Calu3 (cell line): ENCODE measurements around the gene ING1. TPM values are rescaled to one million over a fixed set of nuclear protein-coding genes. Genes with fewer than 3 reads are reported as not detected.

ENCODE experiments used
- BruUV-seq: library from RNA; stranded (reverse); fragments of 400-500 nt; replicated peaks from 2 replicates; lab custom pipeline; 2021; lab: Mats Ljungman, UMichigan
- CTCF ChIA-PET: fragments of 300-600 bp; sonication (Branson Sonifier 250); formaldehyde crosslinking; loops from one replicate; lab custom pipeline; 2022; ENCODE audit warnings: antibody characterized with exemption; lab: Charles Lee
- DNase-seq: peaks from one replicate; pipeline ENCODE4 v3.0.0; 2022
- H3K27ac Mint-ChIP-seq: one replicate; pipeline ENCODE4 v1.8.0; 2022; ENCODE audit warnings: mixed read lengths; ENCODE audit not compliant: unreplicated experiment
- H3K27me3 Mint-ChIP-seq: one replicate; pipeline ENCODE4 v1.8.0; 2022; ENCODE audit warnings: mixed read lengths; ENCODE audit not compliant: unreplicated experiment
- H3K36me3 Mint-ChIP-seq: one replicate; pipeline ENCODE4 v1.8.0; 2022; ENCODE audit warnings: mild to moderate bottlenecking, moderate library complexity, mixed read lengths; ENCODE audit not compliant: insufficient read depth, unreplicated experiment
- H3K4me1 Mint-ChIP-seq: one replicate; pipeline ENCODE4 v1.8.0; 2022; ENCODE audit warnings: mild to moderate bottlenecking, low read depth, mixed read lengths; ENCODE audit not compliant: unreplicated experiment
- H3K4me3 Mint-ChIP-seq: one replicate; pipeline ENCODE4 v1.8.0; 2022; ENCODE audit warnings: mild to moderate bottlenecking, low read depth, moderate library complexity, mixed read lengths; ENCODE audit not compliant: unreplicated experiment
- H3K9me3 Mint-ChIP-seq: one replicate; pipeline ENCODE4 v1.8.0; 2022; ENCODE audit warnings: low read depth, mixed read lengths; ENCODE audit not compliant: unreplicated experiment
- CTCF ChIP-seq: fragments of 200-600 bp; IDR thresholded peaks from one replicate; pipeline ENCODE4 v1.8.0; 2022; ENCODE audit warnings: antibody characterized with exemption; ENCODE audit not compliant: unreplicated experiment
- intact Hi-C: fragments of 100-400 bp; cut with micrococcal nuclease; formaldehyde crosslinking; loops from one replicate; pipeline ENCODE4 v1.10.0; 2022; ENCODE audit not compliant: unreplicated experiment
- total RNA-seq: library from RNA; stranded (reverse); gene quantifications from 2 replicates; pipeline ENCODE4 v1.2.3, GENCODE V29; 2022

ING1 gene
- total RNA-seq, 1 experiment from 2014 or later, result 8.4 TPM

- H3K27ac Mint-ChIP-seq, result no peak overlapping the region
- CTCF ChIA-PET, result no interaction called here
- no peaks in the 10 kb centered on the region for H3K36me3 Mint-ChIP-seq
- no peak for DNase-seq
- no peaks in the 10 kb centered on the region for H3K4me1 Mint-ChIP-seq
- no peaks in the 10 kb centered on the region for H3K9me3 Mint-ChIP-seq
- BruUV-seq, result no TSS peak
- TF ChIP-seq CTCF, result no peak
- no peak overlapping the region for H3K4me3 Mint-ChIP-seq
- intact Hi-C loops, result no loop called here
- no peaks in the 10 kb centered on the region for H3K27me3 Mint-ChIP-seq
Observed at GRCh38 chr13:110756219-110756631, 42.7 kb downstream of the ING1 start.

GRCh38 chr13:110757296-110757695 is 43.8 kb downstream of the ING1 start:
- BruUV-seq, result no TSS peak
- Mint-ChIP-seq H3K27ac (no peak overlapping the region), H3K27me3 (no peaks in the 10 kb centered on the region), H3K9me3 (no peaks in the 10 kb centered on the region), H3K4me1 (no peaks in the 10 kb centered on the region), H3K36me3 (no peaks in the 10 kb centered on the region), H3K4me3 (no peak overlapping the region)
- CTCF ChIA-PET, result no interaction called here
- TF ChIP-seq CTCF, result no peak
- intact Hi-C loops, result no loop called here
- DNase-seq, result no peak

- CTCF ChIA-PET, result no interaction called here
Observed at GRCh38 chr13:110758195-110758805, 44.8 kb downstream of the ING1 start.

GRCh38 chr13:110759710-110760109 is 46.2 kb downstream of the ING1 start:
- Mint-ChIP-seq H3K27ac (no peak overlapping the region), H3K4me1 (no peaks in the 10 kb centered on the region), H3K4me3 (no peak overlapping the region), H3K27me3 (peaks cover 15% of the 10 kb centered on the region), H3K36me3 (no peaks in the 10 kb centered on the region), H3K9me3 (no peaks in the 10 kb centered on the region)
- no peak for DNase-seq
- intact Hi-C loops, result no loop called here
- BruUV-seq, result no TSS peak
- CTCF ChIA-PET, result no interaction called here
- no peak for TF ChIP-seq CTCF

More at GRCh38 chr13:110758195-110758805, 44.8 kb downstream of the ING1 start:
- Mint-ChIP-seq H3K4me1 (no peaks in the 10 kb centered on the region), H3K9me3 (no peaks in the 10 kb centered on the region), H3K27me3 (peaks cover 1% of the 10 kb centered on the region), H3K27ac (no peak overlapping the region), H3K4me3 (no peak overlapping the region), H3K36me3 (no peaks in the 10 kb centered on the region)
- BruUV-seq, result no TSS peak
- TF ChIP-seq CTCF, result no peak
- DNase-seq, result no peak
- intact Hi-C loops, result no loop called here
